ENCODE measurements around the gene LZTS3. TPM values are rescaled to one million over a fixed set of nuclear protein-coding genes. Genes with fewer than 3 reads are reported as not detected.
"Not testable (repeated sequence)": the region's sequence is repeated elsewhere in the genome, so short reads cannot be mapped to it uniquely, and the experiment has no call there.

Gene LZTS3
- total and polyA plus RNA-seq, 2 of the 13 experiments (the other 11 are each of a cell fraction or from before 2014, with no cell fraction given) = 10.1 to 31.3 TPM

GRCh38 chr20:3218307-3218988 lies 45.1 kb upstream of the LZTS3 start (continued):
- TF ChIP-seq HMGXB4 (CRISPR knock-in tag; IDR thresholded peaks at IDR 0.05; ENCODE audit: borderline replicate concordance in 1 of 2, low read depth in 1 of 2) (peak; percentile 92 to 98), ZNF414 (CRISPR knock-in tag; IDR thresholded peaks at IDR 0.05) (no peak), ZNF704 (CRISPR knock-in tag; IDR thresholded peaks at IDR 0.05; ENCODE audit: borderline replicate concordance) (no peak; the same call in 1 of the 2 replicates), KLF6 (CRISPR knock-in tag; IDR thresholded peaks at IDR 0.05) (0 out of 2 replicates have a peak, but pooled peaks have one; percentile 57)

- 97% methylated on average over 7 of the region's 7 CpGs for WGBS (ENCODE audit: low lambda C conversion rate)
- H3K4me3 ChIP-seq (replicated peaks in 1 of 3; ENCODE audit: insufficient read depth in 1 of 3, low read depth in 2 of 3, low read length in 3 of 3); FAIRE-seq; CTCF ChIA-PET (ENCODE audit: low intra/inter-chr PET ratio, low total read pairs); H3K9ac ChIP-seq (ENCODE audit: insufficient read depth, low read depth, low read length); H4K20me1 ChIP-seq (ENCODE audit: insufficient read depth, low read length); H3K27me3 ChIP-seq (ENCODE audit: control insufficient read depth in 1 of 2, insufficient read depth in 2 of 2, low read length in 2 of 2); H2AFZ ChIP-seq (ENCODE audit: low read length); BruUV-seq (replicated peaks); H3K4me2 ChIP-seq (ENCODE audit: low read depth, low read length); H3K27ac ChIP-seq (ENCODE audit: extremely low read length, insufficient read depth, low read length); H3K9me3 ChIP-seq (ENCODE audit: low read length); intact Hi-C loops (cut with micrococcal nuclease; ENCODE audit: unreplicated experiment); DNase-seq (ENCODE audit: low spot score); ATAC-seq: not testable (repeated sequence)
- Histone ChIP-seq H3K36me3 (replicated peaks in 1 of 2; ENCODE audit: control insufficient read depth in 1 of 2, insufficient read depth in 2 of 2, low read length in 2 of 2) (peaks cover 20 to 38% of the 10 kb centered on the region in 2 experiments), H3K4me1 (ENCODE audit: insufficient read depth, low read length) (peaks cover 41% of the 10 kb centered on the region), H3K79me2 (ENCODE audit: insufficient read depth, low read length) (peaks cover 17% of the 10 kb centered on the region)
- TF ChIP-seq ZNF121 (CRISPR knock-in tag; IDR thresholded peaks at IDR 0.05) = peak; percentile 51; the same call in 1 of the 2 replicates
- TF ChIP-seq ZNF83 (CRISPR knock-in tag; IDR thresholded peaks at IDR 0.05; ENCODE audit: borderline replicate concordance) = 0 out of 2 replicates have a peak, but pooled peaks have one; percentile 5
- in situ Hi-C loops (cut with HindIII; ENCODE audit: extremely low pct_ligation_motif_present, low pct_unique_long_range_greater_than_20kb) = loop anchor here (5.0 kb wide), 1 partner anchor 37 kb away; no protein-coding TSS in a partner anchor
- POLR2A ChIA-PET = interaction anchor here (1.6 to 9.7 kb wide), 2 partner anchors 6 to 24 kb away, joined by 7 to 149 read pairs; partner anchors contain the start of gene SLC4A11
These were observed 42.1 kb upstream of the LZTS3 start for GRCh38 chr20:3215359-3215917.
